GM12801 (cell line): Measurements from ENCODE around the gene ESYT2.

Experiments
- TF ChIP-seq, protein P1 (sequence below): IDR thresholded peaks from one replicate; pipeline ENCODE4 v1.5.1; 2011; ENCODE audit warnings: control low read depth; ENCODE audit not compliant: insufficient read length; ENCODE audit errors: extremely low read depth

ESYT2 gene

GRCh38 chr7:158685693-158686092 is 143.6 kb downstream of the ESYT2 start:
- TF ChIP-seq, protein P1, sequence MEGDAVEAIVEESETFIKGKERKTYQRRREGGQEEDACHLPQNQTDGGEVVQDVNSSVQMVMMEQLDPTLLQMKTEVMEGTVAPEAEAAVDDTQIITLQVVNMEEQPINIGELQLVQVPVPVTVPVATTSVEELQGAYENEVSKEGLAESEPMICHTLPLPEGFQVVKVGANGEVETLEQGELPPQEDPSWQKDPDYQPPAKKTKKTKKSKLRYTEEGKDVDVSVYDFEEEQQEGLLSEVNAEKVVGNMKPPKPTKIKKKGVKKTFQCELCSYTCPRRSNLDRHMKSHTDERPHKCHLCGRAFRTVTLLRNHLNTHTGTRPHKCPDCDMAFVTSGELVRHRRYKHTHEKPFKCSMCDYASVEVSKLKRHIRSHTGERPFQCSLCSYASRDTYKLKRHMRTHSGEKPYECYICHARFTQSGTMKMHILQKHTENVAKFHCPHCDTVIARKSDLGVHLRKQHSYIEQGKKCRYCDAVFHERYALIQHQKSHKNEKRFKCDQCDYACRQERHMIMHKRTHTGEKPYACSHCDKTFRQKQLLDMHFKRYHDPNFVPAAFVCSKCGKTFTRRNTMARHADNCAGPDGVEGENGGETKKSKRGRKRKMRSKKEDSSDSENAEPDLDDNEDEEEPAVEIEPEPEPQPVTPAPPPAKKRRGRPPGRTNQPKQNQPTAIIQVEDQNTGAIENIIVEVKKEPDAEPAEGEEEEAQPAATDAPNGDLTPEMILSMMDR, result no peak

DNA sequence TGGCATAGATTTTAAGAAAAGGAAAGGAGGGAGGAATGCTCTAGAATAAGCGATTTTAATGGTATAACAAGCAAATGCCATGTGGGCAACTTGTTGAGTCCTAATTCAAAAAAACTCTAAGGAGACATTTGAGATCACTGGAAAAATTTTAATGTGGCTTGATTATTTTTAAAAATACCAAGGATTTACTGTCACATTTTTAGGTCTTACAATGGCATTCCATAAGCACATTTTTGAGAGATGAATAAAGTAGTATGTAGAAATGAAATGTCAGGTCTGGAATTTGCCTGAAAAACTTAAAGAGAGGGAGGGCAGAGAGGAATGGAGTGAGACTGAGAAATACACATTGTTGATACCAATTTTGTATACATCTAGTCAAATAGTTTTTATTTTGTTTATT is 145.0 kb downstream of the ESYT2 start:
- TF ChIP-seq, protein P1, result no peak

DNA sequence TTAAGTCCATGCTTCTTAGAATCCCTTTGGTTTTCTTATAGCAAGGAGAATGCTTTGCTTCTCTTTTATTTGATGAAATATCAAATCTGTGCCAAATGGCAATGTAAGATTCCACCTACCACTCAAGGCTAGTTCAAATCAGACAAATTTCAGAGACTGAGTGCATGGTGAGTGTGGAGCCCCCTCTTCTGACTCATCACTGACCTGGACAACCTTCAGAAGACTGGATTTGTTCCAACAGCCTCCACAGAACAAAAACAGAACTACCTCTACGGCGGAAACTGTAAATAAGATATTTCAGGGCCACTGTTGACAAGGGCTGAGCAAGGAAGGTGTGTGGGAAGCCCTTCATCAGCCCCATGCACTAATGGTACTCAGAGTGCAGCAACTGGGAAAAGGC is 145.8 kb downstream of the ESYT2 start:
- TF ChIP-seq, protein P1, result no peak

DNA sequence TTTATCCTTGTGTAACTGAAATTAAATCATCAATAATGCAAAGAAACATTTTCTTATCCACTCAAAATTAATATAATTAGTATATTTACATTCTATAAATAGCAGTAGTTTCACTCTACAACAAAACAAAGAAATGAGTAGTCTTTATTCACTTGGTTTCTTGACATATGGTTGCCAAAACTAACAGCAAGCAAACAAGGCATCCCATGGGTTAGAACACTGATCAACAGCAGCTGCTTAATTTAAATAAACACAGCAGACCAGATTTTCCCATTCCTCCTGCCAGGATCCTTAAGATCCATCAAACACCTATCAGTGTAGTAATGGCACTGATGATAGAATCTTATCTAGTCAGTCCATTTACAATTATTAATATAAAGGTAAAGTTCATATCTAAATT is 146.9 kb downstream of the ESYT2 start:
- TF ChIP-seq, protein P1, result no peak
